ENCODE measurements around the gene CTIF.
"Not testable (repeated sequence)": the region's sequence is repeated elsewhere in the genome, so short reads cannot be mapped to it uniquely, and the experiment has no call there.

CTIF gene

GRCh38 chr18:48803951-48804855 lies 265.4 kb downstream of the CTIF start:
- no peak for DNase-seq (ENCODE audit: low read depth)

DNA sequence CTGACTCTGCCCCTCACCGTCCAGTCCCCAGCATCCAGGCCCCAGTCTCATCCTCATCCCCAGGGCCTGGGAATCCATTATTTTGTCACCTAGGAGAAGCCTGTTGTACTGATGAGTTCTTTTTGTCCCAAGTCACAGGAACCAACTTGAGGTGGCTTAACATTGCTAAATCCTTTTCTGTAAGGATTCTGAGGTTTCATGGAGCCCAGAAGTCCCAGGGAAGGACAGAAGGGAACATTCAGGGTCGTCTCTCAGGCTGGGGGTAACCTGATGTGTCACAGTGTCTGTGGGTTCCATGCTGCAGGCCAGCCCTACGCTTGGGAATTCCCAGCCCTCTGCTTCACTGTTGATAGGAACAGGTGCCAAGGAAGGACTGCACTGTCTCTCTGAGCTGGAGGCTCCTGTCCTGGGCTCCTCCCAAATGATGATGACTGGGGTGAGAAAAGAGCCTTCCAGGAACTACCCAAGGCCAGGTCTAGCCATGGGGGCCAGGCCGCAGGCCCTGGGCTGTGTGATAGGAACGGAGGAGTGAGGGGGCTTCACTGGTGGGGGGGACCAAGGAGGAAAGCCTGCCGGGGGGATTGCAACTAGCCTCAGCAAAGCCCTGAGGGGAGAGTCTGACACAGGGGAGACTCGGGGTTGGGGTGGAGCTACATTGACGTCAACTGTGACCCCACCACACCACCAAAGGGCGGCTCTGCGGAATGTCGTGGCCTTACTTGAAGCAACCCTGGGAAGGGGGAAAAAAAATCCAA lies 266.2 kb downstream of the CTIF start:
- DNase-seq (ENCODE audit: low read depth): no peak

- no peak for DNase-seq (ENCODE audit: low read depth)
Observed at GRCh38 chr18:48805826-48806535, 267.1 kb downstream of the CTIF start.

DNA sequence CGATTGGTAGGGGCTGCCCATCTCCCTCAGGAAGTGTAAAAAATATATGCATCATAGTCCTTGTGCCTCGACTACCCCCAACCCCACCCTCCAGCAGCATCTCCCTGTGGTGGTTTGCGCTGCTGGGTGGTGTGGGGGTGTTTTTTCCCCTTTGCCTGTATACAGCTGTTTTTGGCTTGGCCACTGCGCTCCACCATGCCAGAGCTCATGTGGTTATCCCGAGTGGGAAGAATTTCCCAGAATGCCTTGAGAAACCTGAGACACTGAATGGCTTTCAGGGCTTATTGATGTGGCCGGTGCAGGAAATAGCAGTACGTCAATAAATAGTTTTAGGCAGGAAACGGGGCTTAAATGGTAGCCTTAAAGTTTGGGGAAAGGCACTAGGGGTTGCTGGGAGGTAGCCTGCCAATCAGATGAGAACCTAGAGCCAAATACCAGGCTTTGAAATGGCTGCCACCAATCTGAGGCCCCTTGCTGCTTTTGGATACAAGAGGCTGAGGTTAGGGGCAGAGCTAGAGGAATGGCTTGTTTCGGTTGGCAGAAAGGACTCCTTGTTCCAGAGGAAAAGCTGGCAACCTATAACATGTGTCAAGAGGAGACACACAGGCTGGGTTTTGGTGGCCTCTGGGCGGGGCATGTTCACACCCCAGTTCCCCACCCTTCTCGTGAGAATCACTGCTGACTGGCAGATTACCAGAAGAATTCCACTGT lies 267.9 kb downstream of the CTIF start:
- DNase-seq (ENCODE audit: low read depth): no peak

DNA sequence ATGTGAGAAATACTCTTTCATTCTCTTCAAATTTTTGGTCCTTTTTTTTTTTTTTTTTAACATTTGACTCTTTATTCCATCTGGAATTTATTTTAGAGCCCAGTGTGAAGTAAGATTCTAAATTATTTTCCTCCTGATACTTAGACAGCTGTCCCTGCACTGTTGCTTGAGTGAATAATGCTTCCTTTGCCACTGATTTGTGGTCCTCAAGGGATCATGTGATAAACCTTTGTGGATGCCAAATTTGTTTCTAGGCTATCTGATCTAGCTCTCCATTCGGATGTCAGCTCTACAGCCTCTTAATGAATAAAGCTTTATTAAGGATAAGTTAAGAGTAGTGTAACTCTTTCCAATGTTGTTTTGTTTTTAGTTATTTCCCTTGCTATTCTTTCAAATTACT lies 269.6 kb downstream of the CTIF start:
- no peak for DNase-seq (ENCODE audit: low read depth)

- DNase-seq (ENCODE audit: low read depth): no peak
Observed at GRCh38 chr18:48809365-48809764, 270.5 kb downstream of the CTIF start.

DNA sequence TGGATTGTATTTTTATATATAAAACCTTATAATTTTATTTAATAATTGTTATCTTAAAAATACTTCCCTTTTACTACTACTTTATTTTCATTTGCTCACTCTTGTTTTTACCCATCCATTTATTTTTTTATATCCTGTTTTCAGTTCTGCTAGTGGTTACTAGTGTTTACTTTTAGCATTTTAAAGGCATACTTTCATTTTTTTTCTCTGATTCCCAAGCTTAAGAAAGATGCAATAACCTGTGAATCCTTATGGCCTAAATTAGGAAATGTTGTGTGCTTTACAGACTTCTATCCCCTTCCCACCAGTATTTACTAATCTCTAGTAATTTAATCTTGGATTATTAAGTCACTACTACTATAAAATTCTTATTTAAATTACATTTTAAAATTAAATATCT lies 272.0 kb downstream of the CTIF start:
- DNase-seq (ENCODE audit: low read depth): no peak

GRCh38 chr18:48811401-48811800 lies 272.6 kb downstream of the CTIF start:
- no peak for DNase-seq (ENCODE audit: low read depth)

- DNase-seq (ENCODE audit: low read depth): not testable (repeated sequence)
Observed at GRCh38 chr18:48811977-48812451, 273.2 kb downstream of the CTIF start.

DNA sequence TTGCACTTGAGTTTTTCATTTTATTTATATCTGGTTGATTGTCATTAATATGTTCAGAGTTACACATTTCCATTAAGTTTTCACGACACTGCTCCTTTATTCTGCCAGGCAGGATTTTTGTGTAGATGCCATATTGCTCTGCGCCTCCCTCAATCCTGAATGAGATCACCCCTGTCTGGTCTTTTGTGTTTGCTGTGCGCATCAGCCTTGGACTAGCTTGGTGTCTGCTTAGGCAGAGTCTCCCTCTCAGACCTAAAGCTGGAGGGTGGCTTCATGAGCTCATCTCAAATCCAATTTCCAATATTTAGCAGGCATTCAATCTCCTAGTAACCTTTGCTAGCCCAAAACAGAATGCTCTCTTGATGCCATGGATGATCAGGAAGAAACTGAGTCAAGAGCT lies 274.5 kb downstream of the CTIF start:
- DNase-seq (ENCODE audit: low read depth): no peak

DNA sequence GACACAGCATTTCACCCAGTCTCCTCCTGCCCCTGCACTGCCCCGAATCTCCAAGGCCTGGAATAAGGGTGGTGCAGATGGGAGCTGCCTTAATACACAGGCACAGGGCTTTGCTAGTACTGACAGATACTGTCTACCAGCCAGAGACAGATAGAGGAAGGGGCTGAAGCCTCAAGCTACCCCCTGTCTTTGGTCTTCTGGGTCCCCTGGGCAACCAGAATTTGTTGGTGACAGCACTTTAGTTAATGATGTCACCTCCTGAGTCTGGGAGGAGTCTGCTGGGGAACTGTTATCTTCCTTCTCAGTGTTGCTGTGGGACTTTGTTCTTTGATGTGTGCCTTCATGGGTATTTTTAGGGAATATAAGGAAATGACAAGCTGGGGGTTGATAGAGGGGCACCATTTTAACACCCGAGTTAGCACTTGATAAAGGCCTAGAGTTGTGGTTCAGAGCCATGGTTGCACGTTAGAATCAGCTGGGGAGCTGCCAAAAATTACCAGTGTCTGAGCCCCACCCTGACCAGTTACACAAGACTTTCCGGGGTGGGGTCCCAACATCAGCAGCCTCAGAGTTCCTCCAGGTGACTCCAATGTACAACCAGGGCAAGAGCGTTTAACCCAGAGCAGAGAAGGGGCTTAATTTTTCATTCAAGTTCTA lies 275.1 kb downstream of the CTIF start:
- DNase-seq (ENCODE audit: low read depth): no peak

GRCh38 chr18:48814490-48815178 lies 275.8 kb downstream of the CTIF start:
- no peak for DNase-seq (ENCODE audit: low read depth)

DNA sequence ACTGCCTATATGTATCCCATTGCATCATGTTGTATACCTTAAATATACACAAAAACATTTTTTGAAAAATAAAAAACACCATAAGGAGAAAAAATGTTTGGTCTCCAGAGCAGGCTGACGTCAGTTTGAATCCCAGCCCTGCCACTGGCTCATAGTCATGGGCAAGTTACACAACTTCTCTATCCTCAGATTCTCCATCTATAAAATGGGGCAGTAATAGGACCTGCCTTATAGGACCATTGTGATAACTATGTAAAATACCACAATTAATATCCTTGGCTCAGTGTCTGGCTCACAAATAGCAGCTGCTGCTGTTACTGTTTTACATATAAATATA lies 276.3 kb downstream of the CTIF start:
- no peak for DNase-seq (ENCODE audit: low read depth)

- no peak for DNase-seq (ENCODE audit: low read depth)
Observed at GRCh38 chr18:48815581-48816324, 276.9 kb downstream of the CTIF start.

DNA sequence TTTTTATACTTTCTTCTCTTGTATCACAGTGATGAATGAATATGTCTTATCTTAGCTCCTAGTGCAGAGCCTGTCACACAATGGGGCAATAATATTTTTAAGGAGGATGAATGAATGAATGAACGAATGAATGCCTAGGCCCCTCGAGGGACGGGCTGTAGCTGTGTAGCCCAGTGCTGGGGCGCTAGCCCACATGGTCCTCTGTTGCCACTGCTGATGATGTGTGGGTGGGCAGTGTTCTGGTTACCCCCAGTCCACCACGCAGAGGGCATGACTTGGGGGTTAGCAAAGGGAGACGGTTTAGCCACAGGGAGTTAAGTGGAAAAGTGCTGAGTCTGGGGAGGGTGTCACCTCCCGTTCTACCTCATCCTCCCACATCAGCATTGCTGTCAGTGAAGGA lies 277.7 kb downstream of the CTIF start:
- DNase-seq (ENCODE audit: low read depth): no peak

- DNase-seq (ENCODE audit: low read depth): no peak
Observed at GRCh38 chr18:48817021-48817461, 278.2 kb downstream of the CTIF start.

DNA sequence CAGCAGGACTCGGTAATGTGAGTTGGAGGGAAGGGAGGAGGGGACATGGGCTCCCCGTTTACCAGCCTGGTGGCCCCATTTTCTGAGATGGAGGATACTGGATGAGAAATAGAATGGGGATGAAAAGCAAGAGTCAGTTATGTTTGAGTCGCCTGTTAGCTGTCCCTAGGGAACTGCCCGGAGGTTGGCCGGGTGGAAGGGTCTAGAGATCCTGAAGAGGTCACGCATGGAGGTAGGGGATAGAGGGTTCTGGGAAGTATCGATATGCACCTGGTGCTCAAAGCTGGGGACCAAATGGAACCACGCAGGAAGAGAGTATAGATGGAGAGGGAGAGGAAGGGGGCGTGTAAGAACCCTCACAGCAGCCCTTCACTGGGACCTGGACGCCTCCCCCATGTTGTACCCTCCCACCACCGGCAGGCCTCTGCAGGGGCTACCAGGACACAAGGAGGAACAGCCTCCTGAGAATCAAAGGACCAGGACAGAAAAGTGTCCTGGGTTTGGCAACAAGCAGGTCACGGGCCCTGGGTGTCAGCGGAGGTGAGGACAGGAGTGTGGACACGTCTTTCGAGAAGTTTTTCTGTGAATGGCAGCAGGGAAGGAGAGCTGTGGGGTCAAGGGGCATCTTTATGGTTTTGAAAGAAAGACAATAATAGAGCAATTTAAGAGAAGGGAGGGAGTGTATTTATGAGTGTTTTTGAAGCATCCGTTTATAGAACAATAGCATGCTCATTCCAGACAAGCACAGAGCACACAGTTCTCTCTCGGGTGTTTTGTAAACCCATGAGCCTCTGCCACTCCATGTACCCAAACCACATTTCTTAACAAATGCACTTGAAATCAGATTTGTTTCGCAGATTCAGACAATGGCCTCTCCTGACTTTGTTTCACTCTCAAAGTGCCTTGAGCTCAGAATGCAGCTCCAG lies 279.8 kb downstream of the CTIF start:
- DNase-seq (ENCODE audit: low read depth): no peak

DNA sequence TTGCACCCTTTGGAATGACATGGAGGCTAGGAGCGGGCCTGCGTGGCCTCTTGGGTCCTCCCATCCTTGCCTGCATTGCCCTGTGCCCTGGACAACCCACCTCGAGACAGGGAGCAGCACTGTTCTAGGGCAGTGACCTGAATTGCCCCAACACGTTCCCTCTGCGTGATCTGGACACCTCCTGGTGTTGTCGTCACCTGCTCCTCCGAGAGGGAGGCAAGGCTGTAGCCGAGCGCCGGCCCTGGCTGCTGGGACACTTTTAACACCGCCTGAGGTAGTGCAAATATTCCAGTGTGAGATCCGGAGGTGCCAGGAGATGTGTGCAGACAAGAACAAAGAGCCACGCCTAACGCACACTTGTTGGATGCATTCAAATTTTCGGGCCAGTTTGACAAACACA lies 280.4 kb downstream of the CTIF start:
- no peak for DNase-seq (ENCODE audit: low read depth)

Data from amniotic epithelial cell (primary cell).